HL-60/S4 treated with retinoic acid at 250 ng/mL for 4 days and 3 days (cell line): ENCODE data around the gene THOC3.
"Not testable (repeated sequence)": the region's sequence is repeated elsewhere in the genome, so short reads cannot be mapped to it uniquely, and the experiment has no call there.

Experiments used
- in situ Hi-C: fragments of 300-500 bp; cut with MboI; formaldehyde crosslinking; loops from 2 replicates; pipeline ENCODE4 v1.7.0; 2022; ENCODE audit warnings: low sequenced_read_pairs

Gene THOC3, protein sequence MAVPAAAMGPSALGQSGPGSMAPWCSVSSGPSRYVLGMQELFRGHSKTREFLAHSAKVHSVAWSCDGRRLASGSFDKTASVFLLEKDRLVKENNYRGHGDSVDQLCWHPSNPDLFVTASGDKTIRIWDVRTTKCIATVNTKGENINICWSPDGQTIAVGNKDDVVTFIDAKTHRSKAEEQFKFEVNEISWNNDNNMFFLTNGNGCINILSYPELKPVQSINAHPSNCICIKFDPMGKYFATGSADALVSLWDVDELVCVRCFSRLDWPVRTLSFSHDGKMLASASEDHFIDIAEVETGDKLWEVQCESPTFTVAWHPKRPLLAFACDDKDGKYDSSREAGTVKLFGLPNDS

DNA sequence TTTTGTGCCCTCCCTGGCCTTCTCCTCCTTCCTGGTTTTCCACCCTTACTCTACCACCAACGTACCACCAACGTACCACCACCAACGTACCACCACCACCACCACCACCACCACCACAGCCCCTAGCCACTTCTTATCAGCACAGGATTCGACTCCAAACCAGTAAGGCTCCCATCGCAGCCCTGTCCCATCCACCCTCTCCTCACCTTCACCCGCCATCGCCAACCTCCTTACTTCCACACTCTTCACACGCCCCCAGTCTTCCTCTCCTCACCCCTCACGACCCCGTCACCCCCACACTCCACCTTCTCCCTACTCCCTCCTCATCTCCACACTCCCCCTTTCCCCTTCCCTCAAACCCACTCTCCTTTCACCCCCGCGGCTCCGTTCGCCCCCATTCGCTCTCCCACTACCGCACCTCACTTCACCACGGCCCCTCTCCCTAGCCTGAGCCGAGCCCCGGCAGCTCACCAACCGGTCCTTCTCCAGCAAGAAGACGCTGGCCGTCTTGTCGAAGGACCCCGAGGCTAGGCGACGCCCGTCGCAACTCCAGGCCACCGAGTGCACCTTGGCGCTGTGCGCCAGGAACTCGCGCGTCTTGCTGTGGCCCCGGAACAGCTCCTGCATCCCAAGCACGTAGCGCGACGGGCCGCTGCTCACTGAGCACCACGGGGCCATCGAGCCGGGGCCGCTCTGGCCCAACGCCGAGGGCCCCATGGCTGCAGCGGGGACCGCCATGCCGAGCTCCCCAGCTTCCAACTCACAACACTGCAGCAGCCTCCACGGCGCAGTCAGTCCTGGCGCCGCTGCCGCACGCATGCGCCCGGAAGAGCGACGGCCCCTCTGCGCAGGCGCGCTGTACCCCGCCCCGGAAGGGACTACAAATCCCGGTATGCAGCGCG is at the start of gene THOC3:
Gene THOC3 (minus strand): TSS at position 845 of the 902 bp plus-strand sequence. CDS start 107 bp downstream, at position 738.
- in situ Hi-C loops: not testable (repeated sequence)

DNA sequence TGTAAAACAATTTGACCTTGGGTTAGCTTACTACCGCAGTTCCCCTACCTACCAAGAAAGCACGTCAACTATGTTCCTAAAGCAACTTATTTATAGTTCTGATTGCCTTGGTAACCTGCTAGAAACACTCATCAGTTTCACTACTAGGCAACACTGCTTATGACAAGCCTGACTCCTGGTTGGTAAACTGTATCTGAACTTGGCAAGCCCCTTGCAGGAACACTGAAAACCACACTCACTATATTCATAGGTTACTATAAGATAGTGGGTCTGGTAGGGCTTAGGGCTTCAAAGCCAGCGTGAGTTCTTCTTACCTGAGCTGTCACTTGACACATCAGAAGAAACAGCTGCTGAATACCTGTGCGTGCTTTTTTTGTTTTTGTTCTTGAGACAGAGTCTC is 49.2 kb upstream of the THOC3 start:
- in situ Hi-C loops: not testable (repeated sequence)

DNA sequence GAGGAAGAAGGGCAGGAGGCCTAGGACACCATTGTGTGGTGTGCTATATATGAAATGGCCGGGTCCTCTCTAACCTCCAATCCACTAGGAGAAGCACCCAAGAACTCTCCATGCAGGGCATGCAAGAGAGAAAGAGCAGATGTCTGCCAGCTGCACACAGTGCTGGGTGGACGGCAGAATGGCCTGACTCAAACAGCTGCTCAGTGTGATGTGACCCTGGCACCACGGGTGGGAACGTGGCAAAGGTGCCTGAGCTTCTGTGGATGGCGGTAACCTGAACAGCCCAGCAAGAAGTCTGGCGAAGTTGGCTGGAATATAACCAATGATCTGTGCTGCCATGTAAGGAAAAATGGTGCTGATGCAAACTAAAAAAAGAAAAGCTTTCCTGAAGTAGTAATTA is 46.2 kb upstream of the THOC3 start:
- in situ Hi-C loops: not testable (repeated sequence)

DNA sequence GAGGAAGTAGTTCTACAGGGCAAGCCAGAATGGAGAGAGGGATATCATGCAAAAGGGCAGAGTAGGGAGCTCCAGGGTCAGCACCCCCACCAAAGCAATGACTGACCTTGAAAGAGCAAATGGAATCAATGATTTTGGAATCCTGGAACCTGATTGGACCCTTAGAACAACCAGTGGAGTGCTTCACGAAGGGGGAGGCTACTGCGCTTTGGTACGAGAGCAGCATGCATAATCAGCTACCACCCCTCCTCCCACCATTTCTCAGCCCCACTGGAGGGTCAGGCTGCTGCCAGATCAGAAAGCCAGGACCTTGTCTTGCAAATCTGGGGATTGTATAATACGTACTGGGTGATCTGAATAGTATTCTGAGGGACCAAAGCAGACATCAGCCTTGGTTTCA is 43.0 kb upstream of the THOC3 start:
- in situ Hi-C loops: not testable (repeated sequence)

DNA sequence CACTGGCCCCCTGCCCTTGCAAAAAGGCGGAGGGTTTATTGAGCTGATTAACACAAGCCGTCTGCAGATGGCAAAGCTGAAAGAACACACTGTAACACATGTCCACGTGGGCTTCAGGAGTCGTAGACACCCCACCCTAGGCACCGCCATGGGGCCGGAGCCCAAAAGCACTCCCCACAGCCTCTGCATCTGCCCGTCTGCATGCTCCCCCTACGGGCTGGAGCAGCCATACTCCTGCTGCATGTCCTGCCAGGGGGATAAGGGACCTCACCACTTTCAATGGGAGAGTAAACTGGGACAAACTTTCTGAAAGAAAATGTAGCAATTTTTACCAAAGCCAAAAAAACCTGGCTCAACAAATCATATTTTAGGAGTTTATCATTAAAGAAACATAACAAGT is 42.1 kb upstream of the THOC3 start:
- in situ Hi-C loops: not testable (repeated sequence)

DNA sequence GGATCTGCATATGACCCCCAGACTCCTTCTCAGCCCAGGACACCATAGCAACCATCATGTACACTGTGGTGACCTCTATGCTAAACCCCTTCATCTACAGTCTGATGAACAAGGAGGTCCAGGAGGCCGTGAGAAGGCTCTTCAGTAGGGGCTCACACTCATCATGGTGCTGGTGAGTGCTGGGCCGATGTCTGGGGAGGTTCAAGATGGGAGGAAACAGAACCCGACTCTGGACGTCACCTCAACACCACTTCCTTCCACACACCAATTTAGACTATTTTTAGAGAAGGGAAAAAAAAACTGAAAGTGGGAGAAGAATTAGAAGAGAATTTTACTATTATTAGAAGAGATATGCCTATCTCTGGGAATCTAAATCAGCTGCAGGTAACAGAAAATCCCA is 39.1 kb upstream of the THOC3 start:
- in situ Hi-C loops: not testable (repeated sequence)

DNA sequence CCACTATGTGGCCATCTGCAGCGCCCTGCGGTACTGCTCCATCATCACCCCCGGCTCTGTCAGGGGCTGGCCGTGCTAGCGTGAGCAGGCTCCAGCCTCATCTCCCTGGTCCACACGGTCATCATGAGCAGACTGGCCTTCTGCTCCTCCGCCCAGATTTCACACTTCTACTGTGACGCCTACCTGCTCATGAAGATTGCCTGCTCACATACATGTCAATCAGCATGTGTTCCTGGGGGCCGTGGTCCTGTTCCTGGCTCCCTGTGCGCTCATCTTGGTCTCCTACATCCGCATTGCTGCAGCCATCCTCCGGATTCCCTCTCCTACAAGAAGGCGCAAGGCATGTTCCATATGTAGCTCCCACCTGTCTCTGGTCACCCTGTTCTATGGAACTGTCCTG is 38.7 kb upstream of the THOC3 start:
- in situ Hi-C loops: not testable (repeated sequence)

DNA sequence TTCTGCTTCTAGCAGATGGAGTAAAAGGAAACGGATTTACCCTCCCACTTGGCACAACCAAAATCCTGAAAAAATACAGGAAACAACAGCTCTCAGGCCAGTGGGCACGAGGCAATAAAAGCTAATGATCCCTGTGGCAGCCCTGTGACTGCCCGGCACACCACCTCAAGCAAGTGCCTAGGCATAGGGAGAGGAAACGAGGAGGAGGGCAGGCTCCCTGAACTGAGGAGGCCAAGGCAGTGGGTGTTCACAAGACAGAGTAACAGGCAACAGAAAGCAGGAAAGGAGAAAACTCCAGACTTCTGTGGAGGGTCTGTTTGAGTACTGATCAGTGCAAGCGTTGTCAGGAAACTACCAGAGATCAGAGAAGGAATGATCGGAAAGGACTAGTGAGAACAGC is 29.9 kb upstream of the THOC3 start:
- in situ Hi-C loops: not testable (repeated sequence)

DNA sequence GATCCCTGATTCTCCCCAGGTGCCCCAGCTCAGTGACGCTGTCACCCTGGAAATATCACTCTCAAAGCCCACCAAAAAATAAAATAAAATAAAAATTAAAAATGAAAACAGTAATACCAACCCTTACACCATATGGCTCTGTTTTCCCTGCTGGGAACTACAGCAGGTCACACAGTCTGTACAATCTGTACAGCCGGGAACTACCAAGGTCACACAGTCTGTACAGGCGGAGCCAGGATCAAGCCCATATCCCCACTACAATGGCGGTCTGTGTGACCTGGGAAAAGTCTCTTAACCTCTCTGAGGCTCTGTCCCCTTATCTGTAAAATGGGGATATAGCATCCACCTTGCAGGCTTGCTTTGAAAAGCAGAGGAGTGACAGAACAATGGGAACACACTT is 29.4 kb upstream of the THOC3 start:
- in situ Hi-C loops: not testable (repeated sequence)

DNA sequence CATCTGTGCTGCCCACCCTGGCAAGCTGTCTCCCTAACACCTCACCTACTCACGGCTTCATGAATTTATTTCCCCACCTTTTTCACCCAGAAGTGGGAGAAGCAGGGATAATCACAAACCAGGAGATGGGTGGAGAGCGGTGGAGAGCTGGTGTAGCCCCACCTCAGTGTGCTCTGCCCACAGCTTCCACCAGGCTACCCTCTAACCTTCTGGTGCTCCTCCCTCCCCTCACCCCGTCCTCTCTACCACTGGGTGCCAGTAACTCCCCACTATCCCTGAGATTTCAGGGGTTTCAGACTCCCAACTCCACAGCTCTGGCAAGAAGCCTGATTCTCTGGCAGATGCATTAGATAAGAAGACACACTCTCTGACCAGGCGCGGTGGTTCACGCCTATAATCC is 28.7 kb upstream of the THOC3 start:
- in situ Hi-C loops: not testable (repeated sequence)

DNA sequence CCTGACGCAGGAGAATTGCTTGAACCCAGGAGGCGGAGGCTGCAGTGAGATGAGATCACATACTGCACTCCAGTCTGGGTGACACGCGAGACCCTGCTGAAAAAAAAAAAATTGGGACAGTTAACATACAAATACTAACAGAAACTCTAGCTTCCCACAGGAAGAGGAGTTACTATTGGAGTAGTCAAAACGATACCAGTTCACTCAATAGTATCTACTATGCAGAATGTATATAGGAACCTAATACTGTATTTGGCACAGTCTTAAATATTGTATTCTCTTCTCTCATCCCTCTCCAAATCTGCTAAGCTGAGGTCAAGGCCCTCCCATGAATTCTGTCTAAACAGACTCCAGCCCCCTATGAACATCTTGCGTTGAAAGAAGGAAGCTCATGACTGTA is 27.4 kb upstream of the THOC3 start:
- in situ Hi-C loops: not testable (repeated sequence)

DNA sequence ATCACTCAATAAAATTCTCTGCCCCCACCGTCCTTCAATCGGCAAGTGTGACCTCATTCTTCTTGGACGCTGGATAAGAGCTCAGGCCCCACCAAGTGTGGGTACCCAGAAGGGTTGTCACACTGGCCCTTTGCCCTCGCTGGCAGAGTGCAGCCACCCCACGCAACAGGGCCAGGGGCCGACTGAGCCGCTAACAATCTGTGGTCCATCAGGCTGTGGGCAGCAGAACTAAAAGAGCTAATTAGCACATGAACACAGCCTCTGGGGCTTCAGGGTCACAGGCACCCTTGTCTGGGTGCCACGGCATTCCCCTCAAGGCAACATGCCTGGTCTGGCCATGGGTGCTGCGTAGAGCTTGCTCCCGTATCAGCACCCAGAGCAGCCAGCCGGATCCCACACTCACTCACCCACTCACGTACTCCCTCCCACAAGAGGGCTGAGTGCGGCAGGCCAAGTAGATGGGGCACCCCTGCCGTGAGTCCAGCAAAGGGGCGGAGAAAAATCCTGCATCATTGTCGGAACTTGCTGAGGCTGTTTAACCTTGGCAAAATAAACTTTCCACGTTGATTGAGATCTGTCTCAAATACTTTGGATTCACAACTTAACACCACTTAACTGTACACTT is 11.4 kb upstream of the THOC3 start:
- in situ Hi-C loops: not testable (repeated sequence)

DNA sequence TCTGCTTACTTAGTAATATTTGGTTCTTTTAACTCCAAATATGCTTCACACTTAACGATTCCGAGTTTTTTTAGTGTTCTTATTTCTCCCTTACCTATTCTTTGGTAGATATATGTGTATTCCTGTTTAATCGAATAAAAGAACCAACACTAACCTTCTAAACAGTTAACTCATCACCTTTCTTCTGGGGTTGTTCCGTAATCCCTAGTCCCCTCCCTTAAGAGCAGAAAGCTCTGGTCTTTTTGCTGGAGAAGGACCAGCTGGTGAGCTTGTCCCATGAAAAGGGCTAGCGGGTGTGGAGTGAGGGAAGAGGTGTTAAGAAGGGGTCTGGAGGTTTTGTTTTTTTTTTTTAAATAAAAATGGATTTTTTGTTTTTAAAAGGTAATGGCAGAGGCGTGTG is 266 bp upstream of the THOC3 start:
- in situ Hi-C loops: not testable (repeated sequence)

DNA sequence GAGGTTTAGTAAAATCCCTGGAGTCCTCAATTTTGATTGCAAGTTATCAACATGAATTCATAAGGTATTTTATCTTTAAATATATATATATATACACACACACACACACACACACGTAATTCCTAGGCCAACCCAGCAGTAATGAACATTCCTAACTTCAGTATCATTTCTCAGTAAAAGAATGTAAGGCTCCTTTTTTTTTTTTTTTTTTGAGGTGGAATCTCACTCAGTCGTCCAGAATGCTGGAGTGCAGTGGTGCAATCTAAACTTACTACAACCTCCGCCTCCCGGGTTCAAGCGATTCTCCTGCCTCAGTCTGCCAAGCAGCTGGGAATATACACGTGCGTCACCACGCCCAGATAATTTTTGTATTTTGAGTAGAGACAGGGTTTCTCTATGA is 5.8 kb downstream of the THOC3 start:
- in situ Hi-C loops: not testable (repeated sequence)

DNA sequence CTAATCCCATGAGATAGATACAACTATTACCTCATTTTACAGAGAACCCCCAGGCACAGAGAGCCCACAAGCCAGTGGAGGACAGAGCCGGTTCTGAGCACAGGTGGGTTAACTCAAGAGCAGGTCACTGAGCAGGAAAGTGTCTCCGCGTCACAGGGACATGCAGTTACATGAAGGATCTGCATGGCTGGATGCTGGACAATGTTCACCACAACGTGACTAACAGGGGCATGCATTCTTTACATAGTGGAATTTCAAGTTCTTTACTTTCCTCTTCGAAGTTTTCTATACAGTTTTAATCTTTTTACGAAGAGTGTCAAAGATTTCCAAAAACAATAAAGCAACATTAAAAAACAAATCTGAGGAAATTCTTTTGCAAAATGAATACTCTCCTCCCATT is 7.9 kb downstream of the THOC3 start:
- in situ Hi-C loops: not testable (repeated sequence)

DNA sequence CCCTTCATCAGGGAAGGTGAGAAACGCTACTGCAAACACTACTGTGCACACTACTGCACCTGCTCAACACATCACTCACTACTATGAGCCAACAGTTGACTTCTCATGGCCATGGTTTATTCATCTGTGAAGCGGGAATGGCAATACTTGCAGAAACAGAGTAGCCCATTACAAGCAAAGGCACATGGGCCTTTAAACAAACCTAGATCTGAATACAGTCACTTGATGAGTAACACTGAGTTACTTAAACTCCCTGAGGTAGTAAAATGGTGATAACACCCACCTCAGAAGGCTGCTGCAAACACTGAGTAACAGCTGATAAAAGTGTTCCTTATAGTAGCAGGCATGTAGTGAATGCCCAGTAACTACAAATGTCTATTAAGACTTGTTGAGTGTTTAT is 9.6 kb downstream of the THOC3 start:
- in situ Hi-C loops: not testable (repeated sequence)

DNA sequence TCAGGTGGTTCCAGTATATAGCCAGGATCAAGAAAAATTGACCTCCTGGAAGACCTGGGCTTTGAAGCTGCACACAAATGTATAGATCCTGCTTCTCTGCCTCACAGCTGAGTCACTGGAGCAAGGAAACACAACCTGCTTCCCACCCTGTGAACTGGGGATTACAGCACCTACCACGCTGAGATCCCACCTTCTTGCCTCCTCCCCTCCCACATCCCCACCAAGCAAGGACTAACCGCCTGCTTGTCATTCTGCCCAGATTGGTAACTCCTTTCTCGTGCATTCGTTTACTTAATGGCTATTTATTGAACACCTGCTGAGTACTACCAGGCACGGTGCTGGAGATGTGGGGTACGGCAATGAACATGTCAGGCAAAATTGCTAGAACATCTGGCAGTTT is 14.0 kb downstream of the THOC3 start:
- in situ Hi-C loops: not testable (repeated sequence)

DNA sequence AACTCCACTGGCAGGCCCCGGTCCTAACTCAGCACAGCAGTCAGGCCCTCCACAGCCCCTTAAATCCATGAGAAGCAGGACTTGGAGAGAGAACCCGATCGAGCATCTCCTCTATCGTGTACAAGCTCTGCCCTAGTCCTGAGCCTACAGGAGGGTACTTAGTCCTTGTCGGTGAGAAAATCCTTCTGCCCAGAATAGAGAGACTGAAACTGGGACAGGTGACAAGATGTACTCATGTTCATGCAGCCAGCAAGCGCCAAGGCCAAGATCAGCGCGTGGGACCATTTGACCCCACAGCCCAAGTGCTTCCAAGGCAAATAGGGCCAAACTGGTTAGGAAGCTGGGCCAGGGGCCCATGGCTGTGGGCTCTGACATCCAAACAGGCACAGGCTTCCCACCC is 15.3 kb downstream of the THOC3 start:
- in situ Hi-C loops: not testable (repeated sequence)

DNA sequence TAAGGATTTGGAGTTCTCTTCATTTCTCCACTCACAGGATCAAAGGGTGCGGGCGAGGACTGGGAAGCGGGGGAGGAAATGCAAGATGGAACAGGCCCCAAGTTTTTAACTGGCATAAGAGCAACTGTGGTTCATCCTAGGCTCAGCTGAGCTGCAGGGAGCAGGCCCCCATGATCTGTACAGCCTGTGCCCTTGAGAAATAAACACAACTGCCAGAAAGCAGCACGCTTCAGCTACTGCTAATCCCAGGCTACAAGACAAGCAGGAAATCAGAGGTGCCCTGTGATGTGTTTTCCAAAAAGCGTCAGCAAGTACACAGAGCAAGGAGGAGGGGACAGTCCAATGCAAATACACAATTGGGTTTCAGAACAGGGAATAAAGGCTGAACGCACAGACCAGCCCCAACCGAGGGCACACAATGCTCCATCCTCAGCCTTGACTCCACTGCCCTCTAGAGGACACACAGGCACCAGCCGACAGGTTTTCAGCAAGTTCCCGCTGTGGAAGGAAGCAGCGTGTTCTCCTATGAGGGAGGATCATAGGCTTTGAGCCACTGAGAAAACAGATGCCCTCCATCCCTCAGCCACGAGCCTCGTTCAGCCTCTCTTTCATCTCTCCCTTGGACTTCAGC is 16.7 kb downstream of the THOC3 start:
- in situ Hi-C loops: not testable (repeated sequence)

DNA sequence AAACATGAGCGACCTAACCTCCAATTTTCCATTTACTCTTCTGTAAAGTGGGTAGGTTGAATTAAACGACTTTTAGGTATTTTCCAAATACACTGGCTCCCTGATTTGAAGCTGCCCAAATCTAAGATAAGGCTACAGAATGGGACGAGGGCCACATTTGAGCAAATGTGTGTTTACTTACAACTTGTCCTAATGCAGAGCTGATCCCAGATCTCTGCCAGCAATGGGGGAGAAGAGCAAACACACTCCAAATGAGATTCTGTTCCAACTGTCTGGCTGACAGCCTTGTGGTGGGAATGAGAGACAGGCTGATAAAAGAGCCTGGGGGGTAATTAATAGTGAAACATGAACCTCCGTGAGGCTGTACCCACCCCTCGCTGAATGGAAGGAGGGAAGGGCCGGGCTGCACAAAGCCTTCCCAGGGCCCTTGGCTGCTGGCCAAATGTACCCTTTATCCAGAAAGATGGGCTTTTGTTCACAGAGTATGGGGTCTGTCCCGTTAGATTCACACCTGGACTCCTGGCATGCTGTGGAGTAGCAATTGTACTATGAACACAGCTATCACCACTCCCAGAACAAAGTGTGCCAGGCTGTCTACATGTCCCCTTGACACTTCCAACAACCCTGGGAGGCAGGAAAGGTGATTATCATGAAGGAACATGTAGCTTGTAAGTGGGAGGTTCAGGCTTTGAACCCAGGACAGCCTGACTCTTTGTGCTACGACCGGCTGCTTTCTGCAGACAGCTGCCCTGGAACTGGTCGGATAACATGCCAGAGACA is 19.6 kb downstream of the THOC3 start:
- in situ Hi-C loops: not testable (repeated sequence)
